ENCODE results near the gene ATP2C2. TPM values are rescaled to one million over a fixed set of nuclear protein-coding genes. Genes with fewer than 3 reads are reported as not detected.

Gene ATP2C2
- total RNA-seq, 1 donor from 2014 or later: 5.7 TPM

GRCh38 chr16:84475643-84476240, 107.4 kb downstream of the ATP2C2 start:
- no peak for DNase-seq

- no peak for DNase-seq
Measured at GRCh38 chr16:84476401-84476800, 108.1 kb downstream of the ATP2C2 start.

GRCh38 chr16:84477661-84478060, 109.3 kb downstream of the ATP2C2 start:
- no peak for DNase-seq

GRCh38 chr16:84478172-84478947, 110.0 kb downstream of the ATP2C2 start:
- no peak for DNase-seq

GRCh38 chr16:84479716-84480450, 111.5 kb downstream of the ATP2C2 start:
- no peak for DNase-seq

- DNase-seq: no peak
Measured at GRCh38 chr16:84481051-84481735, 112.9 kb downstream of the ATP2C2 start.

GRCh38 chr16:84482001-84482891, 113.9 kb downstream of the ATP2C2 start:
- no peak for DNase-seq

- no peak for DNase-seq
Measured at GRCh38 chr16:84482951-84483881, 114.9 kb downstream of the ATP2C2 start.

- no peak for DNase-seq
Measured at GRCh38 chr16:84483882-84484565, 115.7 kb downstream of the ATP2C2 start.

- peak; percentile 76 for DNase-seq
Measured at GRCh38 chr16:84484579-84485254, 116.4 kb downstream of the ATP2C2 start.

- no peak for DNase-seq
Measured at GRCh38 chr16:84485255-84486010, 117.1 kb downstream of the ATP2C2 start.

GRCh38 chr16:84486126-84486525, 117.8 kb downstream of the ATP2C2 start:
- DNase-seq: no peak

- no peak for DNase-seq
Measured at GRCh38 chr16:84486551-84487235, 118.4 kb downstream of the ATP2C2 start.

GRCh38 chr16:84487358-84487757, 119.0 kb downstream of the ATP2C2 start:
- DNase-seq: no peak

- no peak for DNase-seq
Measured at GRCh38 chr16:84489131-84489530, 120.8 kb downstream of the ATP2C2 start.

- DNase-seq: no peak
Measured at GRCh38 chr16:84495506-84495905, 127.2 kb downstream of the ATP2C2 start.

GRCh38 chr16:84496991-84497390, 128.7 kb downstream of the ATP2C2 start:
- DNase-seq: no peak

Measured in tongue (tissue), 2 donors.